ENCODE data around the gene C14orf119. TPM values are rescaled to one million over a fixed set of nuclear protein-coding genes. Genes with fewer than 3 reads are reported as not detected.

The C14orf119 gene
- total RNA-seq, 1 experiment from 2014 or later: 65.1 TPM

DNA sequence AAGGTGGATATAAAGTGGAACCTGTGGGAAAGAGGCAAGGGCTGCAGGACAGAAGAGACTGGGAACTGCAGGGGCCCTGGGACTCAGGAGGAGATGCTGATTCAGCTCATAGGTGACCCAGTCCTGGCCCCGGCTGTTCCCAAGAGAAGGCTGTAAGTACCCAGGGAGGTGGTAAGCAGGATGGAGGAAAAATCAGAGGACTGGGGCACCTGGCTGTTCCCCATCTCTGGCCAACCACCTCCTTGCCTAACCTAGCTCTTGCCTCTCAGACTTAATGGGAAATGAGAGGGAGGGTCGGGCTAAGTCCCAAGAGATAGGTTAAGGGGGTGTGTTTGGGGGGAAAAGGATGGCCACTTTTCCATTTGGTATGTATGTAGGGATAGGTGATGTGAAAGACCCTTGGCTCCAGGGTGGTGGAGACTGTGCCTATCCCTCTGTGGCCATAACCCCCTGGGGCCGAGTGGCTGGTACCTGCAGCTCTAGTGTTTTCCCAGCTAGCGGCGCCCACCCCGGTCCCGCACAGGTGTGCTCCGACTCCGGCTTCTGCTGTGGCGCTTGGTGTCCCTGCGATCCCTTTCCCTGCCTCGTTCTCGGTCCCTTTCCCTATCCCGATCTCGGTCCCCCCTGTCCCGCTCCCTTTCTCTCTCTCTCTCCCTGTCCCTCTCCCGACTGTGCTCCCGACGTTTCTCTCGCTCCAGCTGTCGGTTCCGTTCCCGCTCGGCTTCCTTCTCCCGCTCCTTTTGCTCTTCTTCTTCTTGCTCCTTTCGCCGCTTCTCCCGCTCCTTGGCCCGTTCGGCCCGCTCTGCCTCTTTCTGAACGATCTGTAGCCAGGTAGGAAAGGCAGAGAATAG is 36.4 kb upstream of the C14orf119 start:
- H3K9ac ChIP-seq (ENCODE audit: extremely low read depth, insufficient read length, low read length): no peak overlapping the region
- no CpG with 5 or more reads among the region's 32 CpGs for WGBS (ENCODE audit: extremely low coverage, insufficient read length, low lambda C conversion rate)
- peaks cover 9% of the 10 kb centered on the region for H3K27me3 Mint-ChIP-seq (ENCODE audit: low read depth)
- H3K23ac ChIP-seq (ENCODE audit: insufficient read length, low read depth, low read length): no peak overlapping the region
- peaks cover 15 to 18% of the 10 kb centered on the region in 2 experiments for H3K4me1 Mint-ChIP-seq
- H4K91ac ChIP-seq (ENCODE audit: insufficient read length, low read depth, low read length): no peak overlapping the region
- no peak overlapping the region for H2BK5ac ChIP-seq (ENCODE audit: insufficient read length, low read length)
- no peak overlapping the region for H2BK15ac ChIP-seq (ENCODE audit: low read depth, low read length)
- H3K4ac ChIP-seq (ENCODE audit: low read depth, low read length): no peak overlapping the region
- no peak overlapping the region for H3K4me2 ChIP-seq (ENCODE audit: insufficient read depth, insufficient read length, low read length)
- no peak overlapping the region for H4K8ac ChIP-seq (replicated peaks; ENCODE audit: insufficient read length, low read depth, low read length)
- H2BK20ac ChIP-seq (ENCODE audit: low read depth, low read length, poor library complexity, severe bottlenecking): no peak overlapping the region
- peaks cover 31 to 62% (median 56%) of the 10 kb centered on the region in 3 experiments for H3K36me3 Mint-ChIP-seq (ENCODE audit: insufficient read depth in 1 of 3, low read depth in 3 of 3)
- H3K14ac ChIP-seq (ENCODE audit: insufficient read depth, low read length): no peak overlapping the region
- H3K18ac ChIP-seq (ENCODE audit: insufficient read length, low read depth, low read length): no peak overlapping the region
- H3K27ac ChIP-seq (ENCODE audit: insufficient read length, low read depth, low read length): no peak overlapping the region
- no peak for DNase-seq
- H2BK12ac ChIP-seq (ENCODE audit: insufficient read length, low read depth, low read length): no peak overlapping the region
- no peak overlapping the region for H3T11ph ChIP-seq (ENCODE audit: low read length)
- H3K23me2 ChIP-seq (ENCODE audit: insufficient read length, low read depth, low read length, poor library complexity, severe bottlenecking): peaks cover 15% of the 10 kb centered on the region
- H2AFZ ChIP-seq (ENCODE audit: low read length): no peak overlapping the region
- no peaks in the 10 kb centered on the region for H3K27me3 ChIP-seq (ENCODE audit: insufficient read depth, low read length)
- no peak overlapping the region; a peak in 1 of 5 replicates for H3K4me3 Mint-ChIP-seq
- peak overlapping the region in 2 of 3 experiments; percentile 28 to 81; a peak in 4 of 7 replicates for H3K27ac Mint-ChIP-seq
- no peaks in the 10 kb centered on the region for H3K79me1 ChIP-seq (ENCODE audit: insufficient read depth, low read depth, low read length, poor library complexity, severe bottlenecking)
- TF ChIP-seq, protein P1, sequence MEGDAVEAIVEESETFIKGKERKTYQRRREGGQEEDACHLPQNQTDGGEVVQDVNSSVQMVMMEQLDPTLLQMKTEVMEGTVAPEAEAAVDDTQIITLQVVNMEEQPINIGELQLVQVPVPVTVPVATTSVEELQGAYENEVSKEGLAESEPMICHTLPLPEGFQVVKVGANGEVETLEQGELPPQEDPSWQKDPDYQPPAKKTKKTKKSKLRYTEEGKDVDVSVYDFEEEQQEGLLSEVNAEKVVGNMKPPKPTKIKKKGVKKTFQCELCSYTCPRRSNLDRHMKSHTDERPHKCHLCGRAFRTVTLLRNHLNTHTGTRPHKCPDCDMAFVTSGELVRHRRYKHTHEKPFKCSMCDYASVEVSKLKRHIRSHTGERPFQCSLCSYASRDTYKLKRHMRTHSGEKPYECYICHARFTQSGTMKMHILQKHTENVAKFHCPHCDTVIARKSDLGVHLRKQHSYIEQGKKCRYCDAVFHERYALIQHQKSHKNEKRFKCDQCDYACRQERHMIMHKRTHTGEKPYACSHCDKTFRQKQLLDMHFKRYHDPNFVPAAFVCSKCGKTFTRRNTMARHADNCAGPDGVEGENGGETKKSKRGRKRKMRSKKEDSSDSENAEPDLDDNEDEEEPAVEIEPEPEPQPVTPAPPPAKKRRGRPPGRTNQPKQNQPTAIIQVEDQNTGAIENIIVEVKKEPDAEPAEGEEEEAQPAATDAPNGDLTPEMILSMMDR (conservative IDR thresholded peaks at IDR 0.05): no peak
- no peaks in the 10 kb centered on the region for H3K9me3 ChIP-seq (ENCODE audit: control insufficient read depth, low read depth, low read length)
- no peak overlapping the region for H2AK5ac ChIP-seq (ENCODE audit: insufficient read length, low read length)
- H3K4me1 ChIP-seq (ENCODE audit: insufficient read depth, low read length): no peaks in the 10 kb centered on the region; the same call in 1 of the 2 replicates
- H4K5ac ChIP-seq (ENCODE audit: insufficient read length, low read depth, low read length): no peak overlapping the region
- H3K79me2 ChIP-seq (ENCODE audit: insufficient read depth, low read length): no peaks in the 10 kb centered on the region
- no peak overlapping the region for H3K56ac ChIP-seq (ENCODE audit: insufficient read length, low read depth, low read length)
- no peaks in the 10 kb centered on the region for H4K20me1 ChIP-seq (ENCODE audit: control insufficient read depth, insufficient read depth, insufficient read length)
- no peaks in the 10 kb centered on the region for H3K9me3 Mint-ChIP-seq
- H2BK120ac ChIP-seq (ENCODE audit: low read depth, low read length, poor library complexity, severe bottlenecking): no peak overlapping the region

Data from H9 (cell line).